ENCODE data around the gene TPT1.

TPT1 gene

DNA sequence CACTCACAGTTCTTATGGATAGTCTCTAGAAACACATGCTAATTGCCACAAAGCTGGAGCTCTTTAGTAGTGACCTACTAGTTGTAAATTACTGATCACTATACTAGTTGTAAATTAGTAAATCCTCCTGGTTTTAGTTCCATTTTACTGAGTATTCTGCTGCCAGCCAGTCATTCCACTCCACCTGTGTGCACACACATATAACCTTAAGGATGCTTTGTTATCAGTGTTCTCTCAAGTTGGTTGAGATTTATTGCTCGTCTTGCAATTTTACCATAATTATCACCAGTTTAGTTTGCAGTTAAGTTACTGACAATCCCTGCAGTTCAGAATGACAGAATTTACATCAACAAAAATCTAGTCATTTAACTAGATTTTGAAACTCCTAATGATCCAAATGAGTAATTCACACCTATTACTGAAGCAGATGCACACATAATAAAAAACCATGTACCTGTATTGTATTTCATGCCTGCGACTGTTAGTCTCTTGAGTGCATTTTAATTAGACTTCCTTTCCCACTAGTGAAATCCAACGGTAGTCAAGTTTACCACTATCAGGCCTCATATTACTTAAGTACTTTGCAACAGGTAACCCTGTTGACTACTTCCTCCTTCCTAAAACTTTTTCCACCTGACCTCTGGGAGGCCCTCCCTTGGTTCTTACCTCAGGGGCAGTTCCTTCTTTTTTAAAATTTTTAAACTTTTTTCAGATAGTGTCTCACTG, 7.6 kb downstream of the TPT1 start:
- peak in 1 of 3 experiments; percentile 7 for DNase-seq

GRCh38 chr13:45332831-45333219, 8.2 kb downstream of the TPT1 start:
- no peak for DNase-seq

GRCh38 chr13:45332036-45332830, 8.8 kb downstream of the TPT1 start:
- peak in 1 of 3 experiments; percentile 27 for DNase-seq

DNA sequence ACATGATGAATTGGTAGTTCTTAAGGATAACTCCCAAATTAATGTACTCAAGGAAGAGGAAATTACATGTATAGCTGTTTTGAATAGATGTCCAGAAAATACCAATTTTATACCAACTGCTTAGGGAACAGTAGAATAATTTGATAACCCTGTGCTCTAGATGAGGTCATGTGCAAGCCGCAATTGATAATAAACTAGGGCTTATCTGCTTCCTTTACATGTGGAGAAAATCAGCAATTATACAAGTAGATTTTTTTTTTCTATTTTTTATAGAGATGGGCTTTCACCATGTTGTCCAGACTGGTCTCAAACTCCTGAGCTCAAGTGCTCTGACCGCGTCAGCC, 9.3 kb downstream of the TPT1 start:
- no peak for DNase-seq

GRCh38 chr13:45331123-45331619, 9.8 kb downstream of the TPT1 start:
- DNase-seq: peak in 1 of 3 experiments; percentile 36

GRCh38 chr13:45328661-45329111, 12.3 kb downstream of the TPT1 start:
- no peak for DNase-seq

GRCh38 chr13:45327253-45327955, 13.6 kb downstream of the TPT1 start:
- DNase-seq: no peak

GRCh38 chr13:45325806-45326205, 15.2 kb downstream of the TPT1 start:
- DNase-seq: no peak

DNA sequence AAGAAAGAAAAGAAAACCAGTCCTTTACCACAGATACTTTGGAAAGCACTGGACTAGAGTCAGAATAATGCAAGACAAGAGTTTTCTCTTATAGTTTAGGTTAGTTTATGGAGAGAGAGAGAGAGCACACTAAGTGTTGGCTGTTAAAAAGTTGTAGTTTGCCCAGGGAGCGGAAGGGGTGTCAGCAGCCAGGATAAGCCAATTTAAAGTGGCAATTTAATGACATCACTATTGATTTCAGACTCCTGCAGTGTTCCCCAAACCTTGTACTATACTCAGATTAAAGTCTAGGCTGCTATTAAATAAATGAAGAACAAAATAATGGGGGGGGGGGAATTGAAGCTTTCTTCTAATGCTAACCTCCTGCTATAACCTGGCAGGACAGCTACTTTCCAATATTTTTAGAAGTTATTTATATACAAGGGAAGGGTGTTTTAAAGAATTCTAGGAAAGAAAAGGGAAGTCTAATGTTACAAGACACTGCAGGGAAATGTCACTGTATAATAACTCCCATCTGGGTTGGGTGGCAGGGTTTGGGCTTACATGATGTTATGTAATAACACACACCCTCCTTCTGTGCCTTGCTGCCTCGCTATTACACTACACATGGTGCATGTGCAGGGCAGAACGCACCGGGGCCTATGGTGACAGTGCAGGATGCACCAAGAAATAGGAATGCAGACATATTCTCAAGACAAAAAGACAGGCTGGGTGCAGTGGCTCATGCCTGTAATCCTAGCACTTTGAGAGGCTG, 19.9 kb downstream of the TPT1 start:
- no peak for DNase-seq

- no peak for DNase-seq
Measured at GRCh38 chr13:45316996-45317395, 24.0 kb downstream of the TPT1 start.

DNA sequence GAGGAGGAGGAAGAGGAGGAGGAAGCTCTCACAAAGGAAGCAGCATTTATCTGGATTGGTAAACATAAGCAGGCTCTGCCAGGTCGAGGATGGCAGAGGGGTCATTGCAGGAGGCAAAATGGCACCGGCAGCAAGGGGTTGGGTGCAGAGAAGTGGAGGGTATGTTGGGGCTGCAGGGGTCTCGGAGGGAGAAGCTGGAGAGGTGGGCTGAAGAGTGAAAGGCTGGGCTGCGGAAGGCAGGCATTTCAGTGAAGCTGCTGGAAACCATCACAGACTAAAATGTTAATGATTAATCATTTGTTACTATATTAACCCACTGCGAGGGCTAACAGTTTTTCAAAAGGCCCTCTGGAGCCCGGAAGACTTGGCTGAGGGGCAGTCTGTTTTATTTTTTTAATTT, 24.6 kb downstream of the TPT1 start:
- DNase-seq: no peak

GRCh38 chr13:45315520-45316167, 25.3 kb downstream of the TPT1 start:
- DNase-seq: no peak

- DNase-seq: no peak
Measured at GRCh38 chr13:45314822-45315221, 26.2 kb downstream of the TPT1 start.

GRCh38 chr13:45310341-45311131, 30.4 kb downstream of the TPT1 start:
- DNase-seq: peak in 1 of 3 experiments; percentile 78

- DNase-seq: no peak
Measured at GRCh38 chr13:45306966-45307365, 34.0 kb downstream of the TPT1 start.

GRCh38 chr13:45305079-45305478, 35.9 kb downstream of the TPT1 start:
- no peak for DNase-seq

DNA sequence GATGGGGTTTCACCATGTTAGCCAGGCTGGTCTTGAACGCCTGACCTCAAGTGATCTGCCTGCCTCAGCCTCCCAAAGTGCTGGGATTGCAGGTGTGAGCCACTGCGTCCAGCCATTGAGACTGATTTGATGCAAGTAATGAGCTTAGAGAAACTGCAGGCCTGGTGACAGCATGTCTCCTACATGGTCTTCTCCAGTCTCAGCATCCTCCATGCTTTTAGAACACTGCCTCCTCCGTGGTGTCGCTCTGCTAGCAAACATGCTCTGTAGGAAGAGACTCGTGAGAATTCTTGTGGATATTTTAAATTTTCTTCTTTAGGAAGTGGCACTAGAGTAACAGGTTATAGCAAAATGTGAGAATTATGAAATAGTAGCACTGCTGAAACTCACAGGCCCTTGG, 37.1 kb downstream of the TPT1 start:
- no peak for DNase-seq

DNA sequence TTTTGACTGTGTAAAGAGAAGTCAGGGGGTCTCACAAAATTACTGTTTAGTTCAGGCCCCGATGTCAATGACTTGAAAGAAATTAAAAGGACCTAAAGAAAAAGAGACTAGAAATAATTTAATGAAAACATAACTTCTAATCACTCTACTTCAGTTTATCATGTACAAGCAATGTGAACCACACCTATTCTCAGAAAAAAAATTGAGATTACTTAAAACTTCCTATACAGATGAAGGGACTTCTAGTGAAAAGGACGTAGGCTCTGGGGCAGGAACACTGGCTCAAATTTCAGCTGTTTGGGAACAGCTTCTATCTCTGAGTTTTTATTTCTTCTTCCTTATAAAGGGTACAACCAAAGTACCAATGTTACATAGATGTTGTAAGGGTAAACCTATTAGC, 38.0 kb downstream of the TPT1 start:
- DNase-seq: no peak

- DNase-seq: no peak
Measured at GRCh38 chr13:45302507-45302906, 38.5 kb downstream of the TPT1 start.

- peak in 2 of 3 experiments; percentile 3 to 51 for DNase-seq
Measured at GRCh38 chr13:45301263-45301662, 39.7 kb downstream of the TPT1 start.
